SK-N-SH (cell line): ENCODE data around the gene HTR6. TPM values are rescaled to one million over a fixed set of nuclear protein-coding genes. Genes with fewer than 3 reads are reported as not detected.

Source experiments
- CTCF ChIA-PET: fragments of 300-600, 350-600 bp; formaldehyde crosslinking; extraction: SDS; loops from one replicate; lab custom pipeline; 2021; lab: Yijun Ruan, JAX
- POLR2A ChIA-PET: fragments of 350-600 bp; sonication (Branson Sonifier 250); formaldehyde crosslinking; extraction: SDS; loops from one replicate; lab custom pipeline; 2020; ENCODE audit warnings: antibody characterized with exemption, inconsistent platforms; lab: Yijun Ruan, JAX
- DNase-seq: peaks from one replicate; pipeline ENCODE4 v3.0.0; 2012
- H2AFZ ChIP-seq: fragments of 200-600 bp; sonication (generic); 2 replicates; pipeline ENCODE4 v1.8.1; 2016; ENCODE audit warnings: antibody characterized with exemption, mild to moderate bottlenecking, low read depth
- H3F3A ChIP-seq: fragments of 200-600 bp; sonication (generic); replicated peaks from 2 replicates; pipeline ENCODE3; 2016; ENCODE audit warnings: antibody characterized with exemption, mild to moderate bottlenecking; ENCODE audit not compliant: insufficient read depth
- H3K27ac ChIP-seq, 2 experiments: fragments of 200-500 bp in 1 of 2; fragments of 200-600 bp in 1 of 2; sonication (Bioruptor generic) in 1 of 2; sonication (generic), shearing (Covaris generic) in 1 of 2; 2 replicates each; pipeline versions ENCODE4 v1.5.1 to v1.6.1; 2014 to 2016; ENCODE audit warnings: low read depth in 2 of 2, inconsistent platforms in 1 of 2, low read length in 1 of 2, mild to moderate bottlenecking in 1 of 2, mixed read lengths in 1 of 2
- H3K27me3 ChIP-seq: fragments of 200-600 bp; sonication (generic), shearing (Covaris generic); 2 replicates; pipeline ENCODE4 v1.6.1; 2016; ENCODE audit warnings: mixed run types; ENCODE audit not compliant: insufficient read depth
- H3K36me3 ChIP-seq, 2 experiments: fragments of 200-500 bp in 1 of 2; fragments of 200-600 bp in 1 of 2; sonication (Bioruptor generic) in 1 of 2; sonication (generic) in 1 of 2; replicated peaks in 1 of 2; 2 replicates each; pipeline versions ENCODE3 to v1.5.1; 2014 to 2016; ENCODE audit warnings: low read length in 1 of 2, mild to moderate bottlenecking in 1 of 2; ENCODE audit not compliant: insufficient read depth in 2 of 2, control insufficient read depth in 1 of 2
- H3K4me1 ChIP-seq, 2 experiments: fragments of 200-500 bp in 1 of 2; fragments of 200-600 bp in 1 of 2; sonication (Bioruptor generic) in 1 of 2; sonication (generic), shearing (Covaris generic) in 1 of 2; 2 replicates each; pipeline versions ENCODE4 v1.5.1 to v1.6.1; 2014 to 2016; ENCODE audit warnings: low read depth in 1 of 2, low read length in 1 of 2, mixed run types in 1 of 2; ENCODE audit not compliant: insufficient read depth in 2 of 2, control insufficient read depth in 1 of 2
- H3K4me2 ChIP-seq: fragments of 200-600 bp; sonication (generic), shearing (Covaris generic); 2 replicates; pipeline ENCODE4 v1.6.1; 2017; ENCODE audit warnings: mixed run types
- H3K4me3 ChIP-seq, 2 experiments: fragments of 200-500 bp in 1 of 2; fragments of 200-600 bp in 1 of 2; sonication (Bioruptor generic) in 1 of 2; sonication (generic), shearing (Covaris generic) in 1 of 2; 2 replicates each; pipeline versions ENCODE4 v1.5.1 to v1.8.1; 2014 to 2016; ENCODE audit warnings: low read depth in 2 of 2, inconsistent platforms in 1 of 2, low read length in 1 of 2, mild to moderate bottlenecking in 1 of 2, mixed read lengths in 1 of 2, moderate library complexity in 1 of 2
- H3K79me2 ChIP-seq: fragments of 200-600 bp; sonication (generic); 2 replicates; pipeline ENCODE4 v1.8.1; 2017; ENCODE audit warnings: mild to moderate bottlenecking; ENCODE audit not compliant: insufficient read depth
- H3K9ac ChIP-seq: fragments of 200-600 bp; sonication (generic); 2 replicates; pipeline ENCODE4 v1.6.1; 2017; ENCODE audit warnings: mixed run types
- H3K9me2 ChIP-seq: fragments of 200-600 bp; sonication (generic); 2 replicates; pipeline ENCODE4 v1.6.1; 2017; ENCODE audit warnings: mixed run types
- H3K9me3 ChIP-seq: fragments of 200-600 bp; sonication (generic); 2 replicates; pipeline ENCODE4 v1.6.1; 2017; ENCODE audit warnings: mixed run types, mild to moderate bottlenecking, moderate library complexity
- H4K20me1 ChIP-seq: fragments of 200-600 bp; sonication (generic); 2 replicates; pipeline ENCODE4 v1.6.1; 2017; ENCODE audit warnings: mild to moderate bottlenecking, mixed run types; ENCODE audit not compliant: insufficient read depth
- CHD2 ChIP-seq: fragments of 150-350 bp; IDR thresholded peaks from 2 replicates; pipeline ENCODE4 v1.6.1; 2018; ENCODE audit warnings: low read length; ENCODE audit not compliant: partially characterized antibody
- ELF1 ChIP-seq: IDR thresholded peaks from 2 replicates; pipeline ENCODE4 v1.4.0; 2012
- EP300 ChIP-seq, 2 experiments: IDR thresholded peaks; 2 replicates each; pipeline versions ENCODE4 v1.4.0 to v1.6.1; 2012; ENCODE audit warnings: borderline replicate concordance in 1 of 2, low read depth in 1 of 2, low read length in 1 of 2
- EZH2phosphoT487 ChIP-seq: fragments of 200-600 bp; sonication (generic); IDR thresholded peaks from 2 replicates; pipeline ENCODE4 v1.6.1; 2017; ENCODE audit warnings: low read depth, mixed run types, mild to moderate bottlenecking, antibody characterized with exemption, moderate library complexity, borderline replicate concordance
- FOSL2 ChIP-seq: IDR thresholded peaks from 2 replicates; pipeline ENCODE4 v1.4.0; 2012; ENCODE audit warnings: low read depth, mild to moderate bottlenecking, moderate library complexity, borderline replicate concordance
- FOXM1 ChIP-seq: IDR thresholded peaks from 2 replicates; pipeline ENCODE4 v1.4.0; 2012; ENCODE audit warnings: low read depth, mild to moderate bottlenecking
- GATA2 ChIP-seq: sonication (generic); formaldehyde crosslinking; IDR thresholded peaks from 2 replicates; pipeline ENCODE4 v1.5.0; 2020; ENCODE audit warnings: mild to moderate bottlenecking, missing genetic modification reagents
- MXI1 ChIP-seq: IDR thresholded peaks from 2 replicates; pipeline ENCODE4 v1.6.1; 2012; ENCODE audit warnings: mild to moderate bottlenecking, low read depth, low read length, improper control_type of control experiment
- RAD21 ChIP-seq: IDR thresholded peaks from 2 replicates; pipeline ENCODE4 v1.6.1; 2012; ENCODE audit warnings: mild to moderate bottlenecking, low read length
- RCOR1 ChIP-seq: fragments of 150-350 bp; IDR thresholded peaks from 2 replicates; pipeline ENCODE4 v1.6.1; 2017; ENCODE audit warnings: antibody characterized with exemption, low read length
- RFX5 ChIP-seq: IDR thresholded peaks from 2 replicates; pipeline ENCODE4 v1.6.1; 2012; ENCODE audit warnings: mild to moderate bottlenecking, improper control_type of control experiment, low read length
- SMC3 ChIP-seq: IDR thresholded peaks from 2 replicates; pipeline ENCODE4 v1.6.1; 2012; ENCODE audit warnings: low read depth, low read length, improper control_type of control experiment
- TAF1 ChIP-seq: IDR thresholded peaks from 2 replicates; pipeline ENCODE4 v1.6.1; 2012; ENCODE audit warnings: low read depth, mild to moderate bottlenecking, low read length, moderate library complexity, borderline replicate concordance
- TCF12 ChIP-seq: IDR thresholded peaks from 2 replicates; pipeline ENCODE4 v1.4.0; 2012
- TEAD4 ChIP-seq: IDR thresholded peaks from 2 replicates; pipeline ENCODE4 v1.4.0; 2012; ENCODE audit warnings: mild to moderate bottlenecking, borderline replicate concordance; ENCODE audit not compliant: insufficient read depth
- YY1 ChIP-seq: IDR thresholded peaks from 2 replicates; pipeline ENCODE4 v1.4.0; 2012; ENCODE audit warnings: low read depth, mild to moderate bottlenecking
- WGBS: methylation state at CpG from one replicate; pipeline ENCODE4 v1.1.6; 2017; ENCODE audit warnings: low lambda C conversion rate; 5-methylcytosine and 5-hydroxymethylcytosine counted together
- polyA plus RNA-seq, 3 experiments: library from polyadenylated mRNA; depleted of rRNA; stranded (reverse); fragments of >200 nt; gene quantifications; 2 replicates each; pipeline ENCODE4 v1.2.3, GENCODE V29; 2012
- TF ChIP-seq, protein P1 (sequence below): IDR thresholded peaks from 2 replicates; pipeline ENCODE4 v1.4.0; 2012; ENCODE audit warnings: low read depth, borderline replicate concordance
- TF ChIP-seq, protein P2 (sequence below): IDR thresholded peaks from 2 replicates; pipeline ENCODE4; 2012
- TF ChIP-seq, protein P3 (sequence below): fragments of 200-600 bp; sonication (generic); IDR thresholded peaks from 2 replicates; pipeline ENCODE4 v1.6.1; 2017; ENCODE audit warnings: antibody characterized with exemption, mild to moderate bottlenecking, moderate library complexity
- TF ChIP-seq, protein P4 (sequence below): IDR thresholded peaks from 2 replicates; pipeline ENCODE4 v1.4.0; 2012; ENCODE audit warnings: low read depth
- TF ChIP-seq, protein P5 (sequence below): IDR thresholded peaks from 2 replicates; pipeline ENCODE4 v1.4.0; 2012; ENCODE audit warnings: low read depth, borderline replicate concordance

HTR6 gene
- polyA plus RNA-seq, 1 of the 3 experiments (the other 2 are of a cell fraction): 0.05 TPM

DNA sequence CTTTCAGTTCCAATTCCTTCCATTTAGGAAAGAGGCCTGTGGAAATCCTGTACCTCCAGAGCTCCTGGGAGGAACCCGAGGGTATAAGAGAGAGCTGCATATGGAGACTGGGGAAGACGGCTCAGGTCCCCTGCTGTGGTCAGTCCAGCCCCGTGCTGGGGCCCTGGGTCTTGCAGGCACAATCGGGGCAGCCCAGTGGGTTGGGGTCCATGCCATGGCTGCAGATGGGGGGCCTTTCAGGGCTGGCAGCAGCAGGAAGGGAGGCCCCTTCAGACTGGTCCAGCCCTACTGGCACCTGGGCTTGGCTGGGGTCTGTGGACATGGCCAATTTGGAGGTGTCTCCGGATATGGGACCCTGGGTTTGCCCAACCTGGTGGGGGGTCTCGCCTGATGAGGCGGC is 18.2 kb downstream of the HTR6 start:
- DNase-seq: no peak
- TF ChIP-seq RFX5: no peak
- TF ChIP-seq, protein P1, sequence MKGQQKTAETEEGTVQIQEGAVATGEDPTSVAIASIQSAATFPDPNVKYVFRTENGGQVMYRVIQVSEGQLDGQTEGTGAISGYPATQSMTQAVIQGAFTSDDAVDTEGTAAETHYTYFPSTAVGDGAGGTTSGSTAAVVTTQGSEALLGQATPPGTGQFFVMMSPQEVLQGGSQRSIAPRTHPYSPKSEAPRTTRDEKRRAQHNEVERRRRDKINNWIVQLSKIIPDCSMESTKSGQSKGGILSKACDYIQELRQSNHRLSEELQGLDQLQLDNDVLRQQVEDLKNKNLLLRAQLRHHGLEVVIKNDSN: no peak
- no peak for TF ChIP-seq RCOR1
- TF ChIP-seq TEAD4: no peak
- no peak for TF ChIP-seq FOSL2
- TF ChIP-seq, protein P2, sequence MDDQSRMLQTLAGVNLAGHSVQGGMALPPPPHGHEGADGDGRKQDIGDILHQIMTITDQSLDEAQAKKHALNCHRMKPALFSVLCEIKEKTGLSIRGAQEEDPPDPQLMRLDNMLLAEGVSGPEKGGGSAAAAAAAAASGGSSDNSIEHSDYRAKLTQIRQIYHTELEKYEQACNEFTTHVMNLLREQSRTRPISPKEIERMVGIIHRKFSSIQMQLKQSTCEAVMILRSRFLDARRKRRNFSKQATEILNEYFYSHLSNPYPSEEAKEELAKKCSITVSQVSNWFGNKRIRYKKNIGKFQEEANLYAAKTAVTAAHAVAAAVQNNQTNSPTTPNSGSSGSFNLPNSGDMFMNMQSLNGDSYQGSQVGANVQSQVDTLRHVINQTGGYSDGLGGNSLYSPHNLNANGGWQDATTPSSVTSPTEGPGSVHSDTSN: no peak
- no peak for TF ChIP-seq TAF1
- no peaks in the 10 kb centered on the region for H3F3A ChIP-seq
- no peak overlapping the region for H3K9ac ChIP-seq
- H3K27ac ChIP-seq: no peak overlapping the region
- no peak overlapping the region for H2AFZ ChIP-seq
- no peaks in the 10 kb centered on the region for H3K27me3 ChIP-seq
- H3K36me3 ChIP-seq: no peaks in the 10 kb centered on the region
- no peaks in the 10 kb centered on the region for H3K79me2 ChIP-seq
- POLR2A ChIA-PET: interaction anchor here (0.6 kb wide), 1 partner anchor 211 kb away, joined by 3 read pairs; no protein-coding TSS in a partner anchor
- H3K9me3 ChIP-seq: no peaks in the 10 kb centered on the region
- H3K4me3 ChIP-seq: no peak overlapping the region
- H3K4me2 ChIP-seq: no peak overlapping the region
- 64% methylated on average over 4 of the region's 7 CpGs for WGBS
- H4K20me1 ChIP-seq: no peaks in the 10 kb centered on the region
- CTCF ChIA-PET: interaction anchor here (0.6 to 33.1 kb wide), 6 partner anchors 16 to 371 kb away, joined by 3 to 553 read pairs (median 4); partner anchors contain the start of genes AKR7A2 and SLC66A1
- H3K4me1 ChIP-seq: peaks cover 0 to 6% of the 10 kb centered on the region in 2 experiments; a peak in 1 of 4 replicates
- H3K9me2 ChIP-seq: no peaks in the 10 kb centered on the region

DNA sequence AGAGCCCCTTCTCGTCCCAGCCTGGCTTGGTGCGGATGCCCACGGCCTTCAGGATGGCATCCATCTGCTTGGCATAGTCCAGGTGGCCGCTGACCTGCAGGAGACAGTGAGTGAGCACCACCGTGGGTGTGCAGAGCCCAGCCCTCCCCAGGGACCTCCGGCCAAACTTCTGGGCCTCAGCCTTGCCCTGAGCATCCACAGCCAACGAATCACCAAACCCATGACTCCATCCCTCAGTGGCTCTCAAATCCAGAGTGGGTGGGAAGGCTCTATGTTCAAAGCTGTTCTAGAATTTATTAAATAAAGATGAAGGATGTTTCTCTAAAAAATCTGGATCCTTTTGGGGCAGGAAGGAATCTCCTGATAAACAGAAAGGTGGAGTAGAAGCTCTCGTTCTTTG is 18.7 kb downstream of the HTR6 start:
- no peaks in the 10 kb centered on the region for H3K9me3 ChIP-seq
- no peaks in the 10 kb centered on the region for H3K9me2 ChIP-seq
- H3K4me2 ChIP-seq: no peak overlapping the region
- H3K4me3 ChIP-seq: no peak overlapping the region
- no peak overlapping the region for H2AFZ ChIP-seq
- no peaks in the 10 kb centered on the region for H3F3A ChIP-seq
- no peaks in the 10 kb centered on the region for H3K36me3 ChIP-seq
- H4K20me1 ChIP-seq: no peaks in the 10 kb centered on the region
- H3K9ac ChIP-seq: no peak overlapping the region
- peaks cover 0 to 6% of the 10 kb centered on the region in 2 experiments; a peak in 1 of 4 replicates for H3K4me1 ChIP-seq
- H3K27me3 ChIP-seq: no peaks in the 10 kb centered on the region
- DNase-seq: no peak
- no peak overlapping the region for H3K27ac ChIP-seq
- ChIA-PET POLR2A (no interaction called here), CTCF (interaction anchor here (1.2 to 33.1 kb wide), 4 partner anchors 21 to 24 kb away, joined by 4 to 553 read pairs (median 7); no protein-coding TSS in a partner anchor)
- H3K79me2 ChIP-seq: no peaks in the 10 kb centered on the region
- 63% methylated on average over 5 of the region's 8 CpGs for WGBS
- TF ChIP-seq EZH2phosphoT487 (no peak), TEAD4 (no peak), EP300 (IDR thresholded peaks at IDR 0.05; ENCODE audit: borderline replicate concordance in 1 of 2, low read depth in 1 of 2, low read length in 1 of 2) (no peak), RAD21 (no peak), RFX5 (no peak), ELF1 (no peak), FOXM1 (no peak), MXI1 (no peak), TCF12 (no peak), CHD2 (no peak), YY1 (no peak), GATA2 (no peak), RCOR1 (no peak), SMC3 (no peak)
- TF ChIP-seq, protein P3, sequence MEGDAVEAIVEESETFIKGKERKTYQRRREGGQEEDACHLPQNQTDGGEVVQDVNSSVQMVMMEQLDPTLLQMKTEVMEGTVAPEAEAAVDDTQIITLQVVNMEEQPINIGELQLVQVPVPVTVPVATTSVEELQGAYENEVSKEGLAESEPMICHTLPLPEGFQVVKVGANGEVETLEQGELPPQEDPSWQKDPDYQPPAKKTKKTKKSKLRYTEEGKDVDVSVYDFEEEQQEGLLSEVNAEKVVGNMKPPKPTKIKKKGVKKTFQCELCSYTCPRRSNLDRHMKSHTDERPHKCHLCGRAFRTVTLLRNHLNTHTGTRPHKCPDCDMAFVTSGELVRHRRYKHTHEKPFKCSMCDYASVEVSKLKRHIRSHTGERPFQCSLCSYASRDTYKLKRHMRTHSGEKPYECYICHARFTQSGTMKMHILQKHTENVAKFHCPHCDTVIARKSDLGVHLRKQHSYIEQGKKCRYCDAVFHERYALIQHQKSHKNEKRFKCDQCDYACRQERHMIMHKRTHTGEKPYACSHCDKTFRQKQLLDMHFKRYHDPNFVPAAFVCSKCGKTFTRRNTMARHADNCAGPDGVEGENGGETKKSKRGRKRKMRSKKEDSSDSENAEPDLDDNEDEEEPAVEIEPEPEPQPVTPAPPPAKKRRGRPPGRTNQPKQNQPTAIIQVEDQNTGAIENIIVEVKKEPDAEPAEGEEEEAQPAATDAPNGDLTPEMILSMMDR: no peak
- TF ChIP-seq, protein P4, sequence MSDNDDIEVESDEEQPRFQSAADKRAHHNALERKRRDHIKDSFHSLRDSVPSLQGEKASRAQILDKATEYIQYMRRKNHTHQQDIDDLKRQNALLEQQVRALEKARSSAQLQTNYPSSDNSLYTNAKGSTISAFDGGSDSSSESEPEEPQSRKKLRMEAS: no peak
- TF ChIP-seq, protein P5, sequence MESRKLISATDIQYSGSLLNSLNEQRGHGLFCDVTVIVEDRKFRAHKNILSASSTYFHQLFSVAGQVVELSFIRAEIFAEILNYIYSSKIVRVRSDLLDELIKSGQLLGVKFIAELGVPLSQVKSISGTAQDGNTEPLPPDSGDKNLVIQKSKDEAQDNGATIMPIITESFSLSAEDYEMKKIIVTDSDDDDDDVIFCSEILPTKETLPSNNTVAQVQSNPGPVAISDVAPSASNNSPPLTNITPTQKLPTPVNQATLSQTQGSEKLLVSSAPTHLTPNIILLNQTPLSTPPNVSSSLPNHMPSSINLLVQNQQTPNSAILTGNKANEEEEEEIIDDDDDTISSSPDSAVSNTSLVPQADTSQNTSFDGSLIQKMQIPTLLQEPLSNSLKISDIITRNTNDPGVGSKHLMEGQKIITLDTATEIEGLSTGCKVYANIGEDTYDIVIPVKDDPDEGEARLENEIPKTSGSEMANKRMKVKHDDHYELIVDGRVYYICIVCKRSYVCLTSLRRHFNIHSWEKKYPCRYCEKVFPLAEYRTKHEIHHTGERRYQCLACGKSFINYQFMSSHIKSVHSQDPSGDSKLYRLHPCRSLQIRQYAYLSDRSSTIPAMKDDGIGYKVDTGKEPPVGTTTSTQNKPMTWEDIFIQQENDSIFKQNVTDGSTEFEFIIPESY: no peak
- TF ChIP-seq, protein P1: no peak
